DMS 273 (cell line): Measurements from ENCODE around the gene METTL25B.

Experiments
- DNase-seq: peaks from one replicate; lab custom pipeline; 2025; ENCODE audit not compliant: unreplicated experiment; lab: John Stamatoyannopoulos, UW

Gene METTL25B

DNA sequence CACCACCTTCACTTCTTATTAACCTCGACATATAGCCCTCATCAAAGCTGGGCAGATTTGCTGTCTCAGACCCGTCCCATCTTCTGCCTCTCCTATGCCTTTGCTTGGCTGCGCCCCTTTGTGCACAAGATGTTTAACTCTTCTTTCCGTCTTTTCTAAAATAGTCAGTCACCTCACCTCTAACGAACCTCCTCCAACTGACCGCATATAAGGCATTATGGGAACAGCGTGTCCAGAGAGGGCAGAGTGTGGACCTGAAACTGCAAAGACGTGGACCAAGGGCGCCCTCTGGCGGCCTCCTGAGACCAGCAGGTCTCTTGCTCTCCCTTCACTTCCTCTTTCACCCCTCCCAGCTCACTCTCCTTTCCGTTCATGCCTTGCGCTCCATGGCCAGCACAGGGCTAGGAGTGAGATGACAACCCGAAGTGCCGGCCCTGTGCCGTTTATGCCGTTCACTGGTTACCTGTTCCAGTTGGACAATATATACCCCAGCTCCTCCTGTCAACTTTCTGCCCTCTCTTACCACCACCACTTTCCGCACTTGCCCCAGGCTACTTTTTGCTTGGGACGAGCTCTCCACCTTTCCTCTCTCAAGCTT lies 2.5 kb upstream of the METTL25B start:
- DNase-seq = peak; percentile 93

DNA sequence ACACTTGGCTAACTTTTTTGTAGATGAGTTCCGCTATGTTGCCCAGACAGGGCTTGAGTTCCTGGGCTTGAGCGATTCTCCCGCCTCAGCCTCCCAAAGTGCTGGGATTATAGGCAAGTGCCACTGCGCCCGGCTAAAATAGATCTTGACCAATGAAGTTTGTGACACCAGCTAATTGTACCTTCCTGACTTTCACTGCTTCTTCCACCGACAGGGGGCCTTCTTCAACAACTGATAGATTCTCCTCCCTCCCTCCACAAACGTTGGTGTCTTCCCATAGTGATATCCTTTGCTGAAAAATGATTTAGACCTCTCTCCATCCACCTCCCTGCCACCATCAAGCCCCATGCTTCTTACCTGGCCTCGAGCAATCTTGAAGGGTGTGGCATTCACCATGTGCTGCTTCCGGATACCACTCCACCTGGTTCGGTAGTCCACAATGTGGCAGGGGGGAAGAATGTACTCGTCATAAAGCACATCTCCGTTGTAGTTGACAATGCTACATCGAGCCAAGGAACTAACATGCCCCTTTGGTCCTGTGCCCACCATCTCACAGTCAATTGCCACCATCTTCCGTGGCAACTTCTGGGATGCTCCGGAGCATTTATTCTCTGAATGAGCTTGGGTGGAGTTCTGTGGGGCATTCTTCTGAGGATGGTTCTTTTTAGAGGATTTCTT lies 1.6 kb upstream of the METTL25B start:
- DNase-seq = peak; percentile 89

DNA sequence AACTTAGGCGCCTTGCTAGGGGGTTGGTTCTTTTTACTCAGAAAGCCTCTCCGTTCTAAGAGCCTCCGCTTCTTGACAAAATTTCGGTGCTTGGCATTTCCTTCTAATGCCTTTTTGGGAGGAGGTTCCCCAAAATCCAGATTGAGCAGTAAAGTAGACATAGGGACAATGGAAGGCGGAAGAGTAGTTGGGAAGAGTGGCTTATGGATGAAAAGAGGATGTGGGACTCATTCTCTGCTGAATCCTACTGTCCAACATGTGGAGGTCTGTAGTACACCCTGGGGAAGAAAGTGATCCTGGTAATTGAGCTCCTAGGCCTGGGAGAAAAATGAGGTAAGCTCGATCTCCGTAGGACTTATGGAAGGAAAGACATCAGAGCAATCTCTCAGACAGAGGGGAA lies 777 bp upstream of the METTL25B start:
- DNase-seq = no peak

DNA sequence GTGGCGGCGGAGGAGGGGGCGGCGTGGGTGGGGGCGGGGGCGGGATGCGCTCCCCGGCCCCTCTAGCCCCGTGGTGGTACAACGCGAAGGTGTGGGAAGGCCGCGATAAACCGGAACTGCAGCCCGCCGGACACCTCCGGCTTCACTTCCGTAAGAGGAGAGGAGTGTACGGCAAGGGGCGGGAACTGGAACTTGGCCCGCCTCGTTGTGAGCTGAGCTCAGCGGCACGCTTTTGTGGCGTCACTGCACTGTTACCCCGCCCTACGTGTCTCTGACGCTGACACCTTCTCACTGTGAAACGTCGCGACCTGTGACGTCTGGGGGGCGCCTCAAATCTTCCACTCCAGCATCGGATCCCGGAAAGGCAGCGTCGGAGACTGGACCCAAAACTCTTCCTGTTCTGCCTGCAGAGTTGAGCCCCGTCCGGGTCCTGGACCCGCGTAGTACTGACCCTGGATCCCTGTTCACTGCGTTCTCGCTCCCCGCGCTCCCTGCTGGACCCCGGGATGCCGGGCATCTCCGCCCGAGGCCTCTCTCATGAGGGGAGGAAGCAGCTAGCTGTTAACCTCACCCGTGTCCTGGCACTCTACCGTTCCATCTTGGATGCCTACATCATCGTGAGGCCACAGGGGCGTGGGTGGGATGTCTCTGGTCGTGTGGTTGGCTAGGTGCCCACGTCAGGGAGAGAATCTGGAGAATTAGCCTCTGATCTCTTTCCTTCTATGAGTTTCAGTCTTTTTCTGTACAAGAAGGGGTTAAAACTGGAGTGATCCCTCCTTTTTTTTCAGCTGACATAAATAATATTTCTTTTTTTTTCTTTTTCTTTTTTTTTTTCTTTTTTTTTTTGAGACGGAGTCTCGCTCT lies 562 bp downstream of the METTL25B start, which contains the start of gene ISG20L2:
TSS of gene ISG20L2 (minus strand) at position 168 of the 864 bp plus-strand sequence. CDS start 1,114 bp downstream, outside the sequence.
- peak; percentile 99 for DNase-seq

DNA sequence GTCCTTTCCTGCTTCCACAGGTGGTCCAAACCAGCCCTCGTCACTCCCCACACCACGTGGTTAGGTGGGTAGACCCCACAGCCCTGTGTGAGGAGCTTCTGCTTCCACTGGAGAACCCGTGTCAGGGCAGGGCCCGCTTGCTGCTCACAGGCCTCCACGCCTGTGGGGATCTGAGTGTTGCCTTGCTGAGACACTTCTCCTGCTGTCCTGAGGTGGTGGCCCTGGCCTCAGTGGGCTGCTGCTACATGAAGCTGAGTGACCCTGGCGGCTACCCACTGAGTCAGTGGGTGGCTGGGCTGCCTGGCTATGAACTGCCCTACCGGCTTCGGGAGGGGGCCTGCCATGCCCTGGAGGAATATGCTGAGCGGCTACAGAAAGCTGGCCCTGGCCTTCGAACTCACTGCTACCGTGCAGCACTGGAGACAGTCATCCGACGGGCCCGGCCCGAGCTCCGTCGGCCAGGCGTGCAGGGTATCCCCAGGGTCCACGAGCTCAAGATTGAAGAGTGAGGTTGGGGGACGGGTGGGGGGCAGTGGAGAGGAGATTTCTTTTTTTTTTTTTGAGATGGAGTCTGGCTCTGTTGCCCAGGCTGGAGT lies 5.8 kb downstream of the METTL25B start:
- DNase-seq = no peak

DNA sequence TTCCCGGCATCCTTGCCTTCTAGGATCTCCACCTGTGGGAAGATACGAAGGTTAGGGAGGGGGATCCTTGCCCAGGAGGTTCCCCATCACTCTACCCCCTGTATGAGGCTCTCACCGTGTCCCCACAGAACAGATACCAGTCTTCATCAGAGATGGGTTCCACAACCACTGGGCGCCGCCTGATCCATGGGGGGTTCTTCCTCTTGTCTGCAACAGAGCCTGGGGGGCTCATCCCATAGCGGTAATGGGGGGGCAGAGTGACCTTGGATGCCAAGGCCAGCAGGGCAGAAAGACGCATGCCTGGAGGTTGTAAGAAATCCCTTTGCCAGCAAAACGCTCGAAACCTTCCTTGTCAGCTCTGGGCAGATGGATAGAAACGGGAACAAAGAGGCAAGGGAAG lies 10.1 kb downstream of the METTL25B start:
- DNase-seq = no peak

DNA sequence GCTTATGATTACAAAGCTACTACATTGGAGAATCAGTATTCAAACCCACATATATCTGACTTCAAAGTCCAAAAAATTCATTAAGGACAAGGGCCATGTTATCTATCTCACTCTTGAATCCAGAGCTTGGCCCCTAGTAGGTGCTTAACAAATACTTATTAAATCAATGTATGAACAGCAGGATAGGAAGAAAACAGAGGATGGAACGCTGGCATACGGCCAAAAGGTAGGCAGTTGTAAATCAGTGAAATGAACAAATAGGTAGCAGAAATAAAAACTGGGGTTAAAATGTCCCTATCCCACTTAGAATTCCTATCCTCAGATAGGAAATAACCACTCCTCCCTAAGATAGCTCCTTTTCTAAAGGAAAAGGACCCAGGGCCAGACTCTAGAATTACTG lies 10.6 kb downstream of the METTL25B start:
- DNase-seq = no peak

DNA sequence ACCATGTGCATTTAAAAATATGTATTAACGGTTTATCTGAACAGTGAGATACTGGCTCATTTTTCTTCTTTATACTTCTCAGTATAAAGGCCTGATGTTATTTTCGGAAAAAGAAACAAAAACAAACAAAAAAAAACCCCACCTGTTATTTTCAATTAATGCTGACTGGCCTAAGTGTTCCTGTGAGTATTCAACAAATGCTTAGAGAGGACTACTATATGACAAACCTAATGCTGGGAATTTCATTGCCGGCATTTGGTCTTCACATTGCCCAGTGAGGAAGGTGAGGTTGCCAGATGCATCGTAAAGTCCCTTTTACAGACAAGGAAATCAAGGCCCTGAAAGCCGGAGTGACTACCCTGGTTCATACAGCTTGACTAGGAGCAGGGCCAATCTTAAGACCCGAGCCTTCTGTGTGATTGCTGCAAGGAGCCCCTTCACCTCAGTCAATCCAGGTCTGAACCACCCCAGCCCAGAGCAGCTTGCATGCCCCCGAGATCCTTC lies 12.0 kb downstream of the METTL25B start:
- peak; percentile 77 for DNase-seq

DNA sequence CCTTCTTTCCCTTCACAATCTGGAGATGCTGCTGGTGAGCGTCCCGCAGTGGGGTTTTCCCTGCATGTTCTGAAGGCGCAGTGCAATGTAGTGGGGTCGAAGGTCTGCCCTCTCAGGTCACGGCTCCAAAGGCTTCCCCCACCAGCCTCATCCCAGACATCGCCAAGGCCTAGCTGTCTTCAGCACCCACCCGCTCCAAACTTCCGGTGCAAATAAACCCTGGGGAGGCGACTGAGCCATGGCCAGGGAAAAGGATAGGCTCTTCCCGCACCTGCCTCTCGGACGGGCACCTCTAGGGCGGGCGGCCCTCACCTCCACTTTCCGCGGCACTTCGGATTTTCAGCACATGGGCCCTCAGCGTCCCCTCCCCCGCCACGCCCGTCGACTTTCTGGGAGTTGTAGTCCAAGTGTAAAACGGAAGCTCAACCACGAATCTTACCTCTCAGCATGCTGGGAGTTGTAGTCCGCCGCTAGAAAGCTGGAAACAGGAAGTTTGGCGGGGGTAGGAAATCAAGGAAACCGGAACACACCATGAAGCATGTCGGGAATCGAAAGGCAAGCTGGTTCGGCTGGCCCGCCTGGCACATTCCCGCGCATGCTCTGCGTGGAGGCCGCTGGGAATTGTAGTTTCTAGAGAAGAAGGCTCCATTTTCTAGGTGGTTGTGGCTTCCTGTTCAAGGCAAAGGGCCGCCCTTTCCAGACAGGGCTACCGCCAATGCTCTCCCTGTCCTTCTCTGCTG lies 12.6 kb downstream of the METTL25B start, which contains the start of gene MRPL24:
TSS of gene MRPL24 (minus strand) at position 348 of the 740 bp plus-strand sequence. CDS start 2,384 bp downstream, outside the sequence.
- peak; percentile 100 for DNase-seq

DNA sequence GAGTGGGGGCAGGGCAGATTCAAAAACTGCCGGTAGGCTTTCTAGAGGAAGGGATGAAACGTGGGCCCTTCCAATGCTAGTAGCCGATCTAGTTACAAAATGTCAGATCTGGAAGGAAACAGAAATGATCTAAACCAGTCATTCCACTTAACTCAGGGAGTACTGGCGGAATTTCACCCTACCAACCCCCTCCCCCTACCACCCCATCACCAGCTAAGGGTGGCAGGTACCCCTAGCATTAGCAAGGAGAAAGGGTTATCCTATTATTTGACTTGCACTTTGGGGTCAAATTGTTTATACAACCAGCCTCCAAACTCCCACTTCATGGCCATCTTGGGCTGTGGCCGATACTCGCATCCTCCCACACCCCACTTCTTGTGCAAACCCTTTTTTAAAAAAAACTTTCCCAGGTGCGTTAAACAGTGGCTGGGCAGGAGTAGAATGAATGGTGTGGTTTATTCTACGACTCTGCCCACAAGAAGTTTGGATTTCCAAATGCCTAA lies 13.3 kb downstream of the METTL25B start:
- no peak for DNase-seq

DNA sequence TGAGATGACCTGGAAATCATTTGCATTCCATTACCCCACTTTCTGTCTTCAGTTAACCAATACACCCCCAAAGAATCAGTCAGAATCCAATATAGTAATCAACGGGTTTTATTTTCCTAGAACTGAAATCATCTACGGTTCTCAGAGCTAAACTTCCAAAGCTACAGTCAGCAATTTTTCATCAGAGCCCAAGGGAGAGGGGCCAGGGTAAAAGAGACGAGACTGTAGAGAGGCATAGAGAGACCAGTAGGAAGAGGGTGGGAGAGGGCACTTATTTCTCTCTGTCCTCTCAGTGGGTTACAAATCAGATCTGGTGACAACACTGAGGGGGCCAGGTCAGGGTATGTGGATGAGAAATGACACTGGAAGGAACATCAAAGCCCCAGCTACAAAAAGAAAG lies 13.7 kb downstream of the METTL25B start:
- no peak for DNase-seq

DNA sequence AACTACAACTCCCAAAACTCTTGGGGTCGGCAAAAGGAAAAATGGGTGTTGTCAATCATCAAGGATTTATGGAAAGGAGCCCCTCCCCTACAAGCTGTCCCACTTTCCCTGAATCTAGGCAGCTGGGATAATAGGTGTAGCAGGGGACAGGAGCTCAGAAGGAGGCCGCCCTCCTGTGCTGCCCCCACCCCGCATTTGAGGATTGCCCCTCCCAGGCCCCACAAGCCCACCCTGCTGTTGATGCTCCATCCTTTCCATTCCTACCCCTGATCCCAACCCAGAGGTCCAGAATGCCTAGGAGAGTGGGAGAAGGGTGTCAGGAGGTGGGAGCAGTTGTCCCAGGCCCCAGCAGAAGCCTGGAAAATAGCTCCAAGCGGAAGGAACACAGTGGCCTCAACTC lies 14.5 kb downstream of the METTL25B start:
- DNase-seq = no peak

DNA sequence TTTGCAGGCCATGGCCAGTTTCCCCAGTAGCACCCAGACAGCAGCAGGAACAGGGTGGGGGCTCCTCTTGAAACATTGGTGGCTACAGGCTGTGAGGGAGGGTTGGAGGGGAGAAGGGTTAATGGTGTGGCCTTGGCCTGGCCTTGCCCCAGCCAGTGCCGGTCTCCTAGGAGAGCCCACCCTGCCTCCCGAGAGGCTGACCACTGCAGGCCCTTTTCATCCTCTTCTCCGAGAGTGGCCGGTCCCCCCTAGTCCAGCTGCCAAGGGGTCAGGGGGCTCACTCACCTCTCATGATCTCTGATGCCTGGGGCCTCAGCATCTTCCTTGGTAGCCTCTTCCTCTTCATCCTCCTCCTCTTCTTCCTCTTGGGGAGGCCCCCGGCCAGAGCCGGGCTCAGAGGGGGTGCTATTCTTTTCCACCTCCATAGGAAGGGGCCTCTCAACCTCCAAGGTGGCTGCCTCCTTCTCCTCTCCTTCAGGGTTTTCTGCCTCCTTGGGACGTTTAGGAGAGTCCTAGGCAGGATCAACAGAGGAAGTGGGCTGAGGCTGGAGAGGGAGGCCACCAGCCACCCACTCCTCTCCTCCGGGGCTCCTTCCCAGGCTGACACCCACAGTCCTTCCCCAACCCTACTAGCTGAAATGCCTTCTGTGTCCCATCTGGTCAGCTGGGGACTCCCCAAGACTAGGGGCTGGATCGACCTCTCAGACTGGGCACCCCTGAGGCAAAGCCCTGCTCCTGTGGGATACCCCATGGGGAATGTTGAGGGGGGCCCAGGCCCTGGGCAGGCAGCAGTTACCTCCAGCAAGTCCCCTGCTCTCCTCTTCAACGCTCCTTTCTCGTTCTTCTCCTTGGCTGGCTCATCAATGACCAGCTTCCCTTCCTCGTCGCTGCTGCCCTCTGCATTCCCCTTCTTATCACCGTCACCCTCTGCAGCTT lies 15.4 kb downstream of the METTL25B start:
- DNase-seq = no peak

DNA sequence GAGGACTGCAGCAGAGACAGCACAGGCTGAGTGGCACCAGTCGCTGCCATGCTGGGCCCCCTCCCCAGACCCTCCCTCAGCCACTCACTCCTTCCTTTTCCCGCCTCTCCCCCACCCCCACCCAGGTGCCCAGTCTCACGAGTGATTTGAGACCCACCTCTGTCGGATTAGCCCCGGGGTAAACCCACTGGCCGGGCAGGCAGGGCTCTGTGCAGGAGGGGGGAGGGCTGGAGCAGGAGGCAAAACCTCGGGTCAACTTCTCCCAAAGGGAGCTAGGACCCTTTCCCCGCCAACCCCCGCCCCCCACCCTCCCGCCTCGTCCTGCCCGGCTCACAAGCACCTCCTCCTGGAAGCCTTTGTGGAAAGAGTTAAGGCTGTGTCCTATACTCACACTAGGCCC lies 16.1 kb downstream of the METTL25B start:
- no peak for DNase-seq

DNA sequence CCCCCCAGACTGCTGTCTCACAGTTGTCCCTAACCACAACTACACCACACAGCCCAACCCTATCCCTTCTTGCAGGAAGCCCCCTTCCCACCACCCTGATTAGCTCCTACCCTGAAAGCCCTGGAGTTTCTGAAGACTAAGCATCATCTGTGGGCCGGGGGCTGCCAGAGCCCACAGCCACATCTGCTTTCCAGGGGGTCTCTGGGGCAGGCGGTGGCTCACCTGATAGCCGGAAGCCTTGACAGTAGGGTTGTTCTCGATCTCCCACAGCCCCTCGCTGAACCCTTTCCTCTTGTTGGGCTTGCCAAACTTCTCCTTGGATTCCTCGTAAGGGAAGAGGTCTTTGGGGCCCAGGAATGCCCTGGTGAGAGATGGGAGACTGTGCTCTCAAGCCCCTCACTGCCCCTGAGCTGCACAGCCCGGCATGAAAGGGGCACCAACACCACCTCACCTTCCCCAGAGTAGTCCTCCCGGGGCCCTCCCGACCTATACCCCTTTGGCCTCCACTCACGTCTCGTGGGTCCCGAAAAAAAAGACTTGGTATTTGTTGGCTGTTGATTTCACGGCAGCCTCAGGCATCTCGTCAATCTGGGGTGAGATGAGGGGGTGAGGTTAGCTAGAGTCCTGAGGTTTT lies 16.6 kb downstream of the METTL25B start:
- DNase-seq = no peak

DNA sequence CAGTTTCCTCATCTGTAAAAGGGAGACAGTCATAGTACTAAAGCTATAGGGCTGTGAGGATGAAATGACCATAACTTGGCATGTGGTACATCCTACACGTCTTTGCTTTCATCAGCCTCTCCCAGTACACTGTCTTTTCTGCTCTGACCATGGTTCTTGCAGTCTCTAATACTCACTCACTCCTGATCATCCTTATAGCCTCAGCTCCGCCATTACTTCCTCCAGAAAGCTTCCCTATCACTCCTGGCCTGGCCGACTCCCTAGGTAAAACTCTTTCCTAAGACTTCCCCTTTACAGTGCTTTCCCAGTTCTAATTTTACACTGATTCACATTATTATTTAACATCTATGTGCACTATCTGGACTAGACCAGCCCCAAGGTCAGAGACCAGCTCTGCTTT lies 17.6 kb downstream of the METTL25B start:
- DNase-seq = no peak

DNA sequence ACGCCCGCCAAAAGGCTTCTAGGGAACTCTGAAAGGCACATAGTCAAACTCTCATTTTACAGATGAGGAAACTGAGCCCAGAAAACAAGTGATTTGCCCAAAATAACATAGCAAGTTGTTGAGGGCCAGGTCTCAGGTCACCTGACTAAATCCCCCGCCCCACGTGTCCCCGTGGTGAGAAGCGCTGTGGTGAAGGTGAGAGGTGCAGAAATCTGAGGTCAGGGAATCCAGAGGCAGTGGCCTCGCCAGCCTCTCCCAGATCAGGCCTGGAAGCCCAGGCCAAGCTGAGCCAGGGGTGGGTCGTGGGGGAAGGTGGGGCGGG lies 18.1 kb downstream of the METTL25B start:
- no peak for DNase-seq

DNA sequence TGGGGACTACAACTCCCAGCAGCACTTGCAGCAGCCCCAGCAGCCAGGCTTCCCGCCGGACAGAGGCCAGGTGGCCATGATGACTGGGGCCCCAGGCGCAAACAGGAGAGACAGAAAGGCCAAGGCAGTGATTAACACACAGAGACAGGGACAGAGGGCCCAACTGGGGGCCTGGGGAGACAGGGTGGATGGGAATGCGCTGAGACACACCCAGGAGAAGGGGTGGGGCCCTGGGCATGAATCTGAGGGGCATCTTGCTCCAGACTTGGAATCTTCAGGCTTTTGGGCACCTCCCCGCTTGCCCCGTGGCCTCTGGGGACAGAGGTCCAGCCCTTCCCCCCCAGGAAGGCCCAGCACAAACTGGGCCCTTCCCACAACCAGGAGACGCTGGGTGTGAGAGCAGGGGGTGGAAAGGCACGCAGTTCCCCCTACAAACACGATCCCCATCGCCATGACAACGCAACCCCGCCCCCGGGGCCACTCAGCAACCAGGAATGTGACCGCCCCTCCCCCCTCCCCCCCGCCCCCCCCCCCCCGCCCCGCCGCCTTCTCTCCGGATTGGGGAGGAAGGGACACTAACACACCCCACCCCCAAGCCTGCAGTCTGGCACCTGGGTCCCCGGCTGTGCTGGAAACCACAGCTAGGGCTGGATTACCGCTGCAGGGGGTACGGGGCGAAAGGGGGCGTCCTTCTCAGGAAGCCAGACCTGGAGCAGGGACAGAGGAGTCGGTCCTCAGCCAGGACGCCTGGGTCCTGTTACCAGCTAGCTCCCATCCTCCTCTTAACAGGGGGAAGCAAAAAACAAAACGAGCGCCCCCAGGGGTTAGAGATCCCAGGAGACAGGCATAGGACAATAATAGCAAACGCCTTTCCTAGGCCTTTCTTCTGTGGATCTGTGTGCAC lies 18.7 kb downstream of the METTL25B start:
- peak; percentile 79 for DNase-seq
